Breast epithelium (tissue), 4 donors: ENCODE data around the gene TMEM179. TPM values are rescaled to one million over a fixed set of nuclear protein-coding genes. Genes with fewer than 3 reads are reported as not detected.

Experiments
- DNase-seq, 2 donors: peaks; one replicate each; pipeline ENCODE4 v3.0.0-alpha.2; 2019; ENCODE audit warnings: low spot score in 2 of 2
- H3K27ac ChIP-seq, 2 donors: fragments of 200-600 bp; sonication (generic) in 1 of 2; one replicate each; pipeline ENCODE4 v1.5.1; 2016 to 2019; ENCODE audit warnings: mild to moderate bottlenecking in 1 of 2
- H3K27me3 ChIP-seq, 2 donors: fragments of 200-600 bp; sonication (generic) in 1 of 2; one replicate each; pipeline versions ENCODE4 v1.5.1 to v1.6.0; 2017 to 2019; ENCODE audit warnings: control low read depth in 1 of 2, mild to moderate bottlenecking in 1 of 2
- H3K36me3 ChIP-seq: fragments of 200-600 bp; one replicate; pipeline ENCODE4 v1.5.1; 2019
- H3K4me1 ChIP-seq, 2 donors: fragments of 200-600 bp; sonication (generic); one replicate each; pipeline ENCODE4 v1.5.1; 2016 to 2019; ENCODE audit warnings: control low read depth in 1 of 2
- H3K4me3 ChIP-seq, 3 donors: fragments of 200-600 bp; sonication (generic); 1 replicate in 2 of 3; 2 replicates in 1 of 3; pipeline ENCODE4 v1.5.1; 2016 to 2019; ENCODE audit warnings: mild to moderate bottlenecking in 3 of 3, moderate library complexity in 2 of 3
- H3K9me3 ChIP-seq, 2 donors: fragments of 200-600 bp; sonication (generic) in 1 of 2; one replicate each; pipeline ENCODE4 v1.5.1; 2016 to 2019; ENCODE audit warnings: control low read depth in 1 of 2
- CTCF ChIP-seq, 3 donors: fragments of 450-650 bp; IDR thresholded peaks; one replicate each; pipeline ENCODE4 v1.5.1; 2016 to 2017; ENCODE audit warnings: antibody characterized with exemption in 3 of 3, mild to moderate bottlenecking in 3 of 3, moderate library complexity in 3 of 3
- POLR2A ChIP-seq: fragments of 450-650 bp; IDR thresholded peaks from one replicate; pipeline ENCODE4 v1.6.1; 2016; ENCODE audit warnings: antibody characterized with exemption, mild to moderate bottlenecking, moderate library complexity
- POLR2AphosphoS5 ChIP-seq, 3 donors: sonication (generic); formaldehyde crosslinking; IDR thresholded peaks; one replicate each; pipeline ENCODE4 v1.6.1; 2017; ENCODE audit warnings: antibody characterized with exemption in 3 of 3
- intact Hi-C: fragments of 100-400 bp; cut with DNase I; formaldehyde crosslinking; loops from one replicate; pipeline ENCODE4 v1.15.1; 2023; ENCODE audit warnings: low total_unique reads
- total RNA-seq, 3 donors: library from RNA; depleted of rRNA; stranded (reverse); fragments of >200 nt; gene quantifications; one replicate each; pipeline ENCODE4 v1.1.0, GENCODE V29; 2016

TMEM179 gene
- total RNA-seq, 3 donors from 2014 or later, result not detected

GRCh38 chr14:104650981-104651875 is 46.7 kb upstream of the TMEM179 start:
- H3K4me3 ChIP-seq, result no peak overlapping the region
- DNase-seq, result no peak
- no peaks in the 10 kb centered on the region for H3K27me3 ChIP-seq
- H3K4me1 ChIP-seq, result no peaks in the 10 kb centered on the region
- no peaks in the 10 kb centered on the region for H3K36me3 ChIP-seq
- H3K27ac ChIP-seq, result no peak overlapping the region
- intact Hi-C loops, result loop anchor here (1.0 to 10.0 kb wide), 2 partner anchors 21 to 54 kb away; no protein-coding TSS in a partner anchor
- no peaks in the 10 kb centered on the region for H3K9me3 ChIP-seq
- TF ChIP-seq CTCF (IDR thresholded peaks at IDR 0.05) (no peak), POLR2A (no peak), POLR2AphosphoS5 (IDR thresholded peaks at IDR 0.05) (no peak)

- TF ChIP-seq CTCF (IDR thresholded peaks at IDR 0.05) (peak; percentile 81 to 95 (median 91)), POLR2A (no peak)
- no peak for DNase-seq
These were observed 45.7 kb upstream of the TMEM179 start for GRCh38 chr14:104650057-104650980.

GRCh38 chr14:104647467-104648043 is 43.0 kb upstream of the TMEM179 start:
- no peak for DNase-seq
- Histone ChIP-seq H3K27ac (no peak overlapping the region), H3K27me3 (no peaks in the 10 kb centered on the region), H3K4me1 (no peaks in the 10 kb centered on the region), H3K36me3 (no peaks in the 10 kb centered on the region), H3K9me3 (peaks cover 6 to 10% of the 10 kb centered on the region in 2 donors), H3K4me3 (no peak overlapping the region)
- no peak for TF ChIP-seq CTCF (IDR thresholded peaks at IDR 0.05)
- no peak for TF ChIP-seq POLR2AphosphoS5 (IDR thresholded peaks at IDR 0.05)
- no peak for TF ChIP-seq POLR2A
- intact Hi-C loops, result no loop called here

More at GRCh38 chr14:104650057-104650980, 45.7 kb upstream of the TMEM179 start:
- no peaks in the 10 kb centered on the region for H3K4me1 ChIP-seq
- H3K27ac ChIP-seq, result no peak overlapping the region
- peaks cover 2 to 3% of the 10 kb centered on the region in 2 donors for H3K9me3 ChIP-seq
- intact Hi-C loops, result loop anchor here (1.0 to 10.0 kb wide), 2 partner anchors 22 to 54 kb away; no protein-coding TSS in a partner anchor
- H3K4me3 ChIP-seq, result peak overlapping the region; percentile 33 to 68 (median 46)
- no peaks in the 10 kb centered on the region for H3K27me3 ChIP-seq
- no peaks in the 10 kb centered on the region for H3K36me3 ChIP-seq

GRCh38 chr14:104644656-104645378 is 40.2 kb upstream of the TMEM179 start:
- TF ChIP-seq CTCF (IDR thresholded peaks at IDR 0.05) (no peak), POLR2AphosphoS5 (IDR thresholded peaks at IDR 0.05) (no peak), POLR2A (no peak)
- no peaks in the 10 kb centered on the region for H3K4me1 ChIP-seq
- H3K27me3 ChIP-seq, result peaks cover 0 to 6% of the 10 kb centered on the region in 2 donors
- H3K27ac ChIP-seq, result no peak overlapping the region
- DNase-seq, result no peak
- H3K36me3 ChIP-seq, result no peaks in the 10 kb centered on the region
- peaks cover 6 to 10% of the 10 kb centered on the region in 2 donors for H3K9me3 ChIP-seq
- H3K4me3 ChIP-seq, result no peak overlapping the region
- intact Hi-C loops, result no loop called here
